Effector CD4-positive, alpha-beta T cell (primary cell): ENCODE measurements around the gene ZNF610.
A peak's percentile ranks its signal among the peaks of the same experiment; 100 is the strongest.
"Not testable (repeated sequence)": the region's sequence is repeated elsewhere in the genome, so short reads cannot be mapped to it uniquely, and the experiment has no call there.

ENCODE experiments used
- DNase-seq: peaks from one replicate; pipeline ENCODE4 v3.0.0-alpha.2; 2020
- total RNA-seq: gene quantifications from one replicate; lab custom pipeline; 2026; lab: John Stamatoyannopoulos, UW

Gene ZNF610
- 2.3 reads per million, percentile 5 among the genes with 10 or more reads in this experiment for total RNA-seq

DNA sequence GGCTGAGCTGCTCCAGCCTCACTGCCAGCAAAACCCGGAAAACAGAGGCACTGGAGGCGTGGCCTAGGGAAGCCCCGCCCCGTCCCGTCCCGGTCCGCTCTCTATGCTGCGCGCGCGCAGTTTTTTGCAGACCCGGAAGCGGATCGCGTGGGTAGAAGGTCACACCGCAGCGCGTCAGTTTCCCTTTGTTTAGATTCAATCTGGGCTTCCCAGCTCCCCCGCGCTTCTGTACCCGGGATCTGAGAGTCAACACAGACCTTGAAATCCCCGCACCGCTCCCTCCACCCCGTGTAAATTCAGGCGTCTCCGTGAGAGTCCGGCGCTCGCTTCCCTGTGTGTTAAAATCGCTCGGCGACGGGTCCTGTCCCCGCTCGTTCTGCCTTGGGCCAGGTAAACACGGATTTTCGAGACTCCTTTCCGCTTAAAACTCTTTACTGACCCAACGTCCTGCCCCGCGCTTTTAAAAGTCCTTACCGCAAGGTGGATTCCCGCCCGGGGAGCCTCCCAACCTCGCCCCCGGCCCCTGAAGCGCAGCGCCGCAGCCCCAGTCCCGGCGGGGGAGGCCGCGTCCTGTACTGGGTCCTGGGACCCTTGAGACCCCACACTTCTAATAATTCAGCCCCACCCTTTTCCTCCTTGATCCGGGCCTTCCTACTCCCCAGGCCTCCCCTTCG is at the start of gene ZNF610:
TSS of gene ZNF610 (plus strand) at position 127 of the 674 bp plus-strand sequence. CDS start 12,930 bp downstream, outside the sequence.
- DNase-seq: peak; percentile 68

GRCh38 chr19:52286256-52286655 is 49.8 kb upstream of the ZNF610 start:
- no peak for DNase-seq

DNA sequence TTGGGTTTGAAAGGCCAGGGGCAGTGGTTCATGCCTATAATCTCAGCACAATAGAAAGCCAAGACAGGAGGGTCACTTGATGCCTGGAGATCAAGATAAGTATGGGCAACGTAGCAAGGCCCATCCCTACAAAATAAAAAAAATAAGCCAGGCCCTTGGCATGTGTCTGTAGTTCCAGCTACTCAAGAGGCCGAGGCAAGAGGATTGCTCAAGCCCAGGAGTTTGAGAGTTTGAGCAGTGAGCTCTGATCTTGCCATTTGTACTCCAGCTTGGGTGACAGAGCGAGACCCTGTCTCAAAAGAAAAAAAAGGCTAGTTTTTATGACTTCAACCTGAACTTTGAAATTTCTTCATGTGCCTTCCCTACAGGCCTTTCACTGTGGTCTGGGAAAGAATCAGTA is 44.3 kb upstream of the ZNF610 start:
- no peak for DNase-seq

DNA sequence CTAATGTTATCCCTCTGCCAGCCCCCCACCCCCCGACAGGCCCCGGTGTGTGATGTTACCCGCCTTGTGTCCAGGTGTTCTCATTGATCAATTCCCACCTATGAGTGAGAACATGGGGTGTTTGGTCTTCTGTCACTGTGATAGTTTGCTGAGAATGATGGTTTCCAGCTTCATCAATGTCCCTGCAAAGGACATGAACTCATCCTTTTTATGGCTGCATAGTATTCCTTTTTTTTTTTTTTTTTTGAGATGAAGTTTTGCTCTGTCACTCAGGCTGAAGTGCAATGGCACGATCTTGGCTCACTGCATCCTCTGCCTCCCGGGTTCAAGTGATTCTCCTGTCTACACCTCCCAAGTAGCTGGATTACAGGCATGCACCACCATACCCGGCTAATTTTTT is 43.1 kb upstream of the ZNF610 start:
- DNase-seq: not testable (repeated sequence)

DNA sequence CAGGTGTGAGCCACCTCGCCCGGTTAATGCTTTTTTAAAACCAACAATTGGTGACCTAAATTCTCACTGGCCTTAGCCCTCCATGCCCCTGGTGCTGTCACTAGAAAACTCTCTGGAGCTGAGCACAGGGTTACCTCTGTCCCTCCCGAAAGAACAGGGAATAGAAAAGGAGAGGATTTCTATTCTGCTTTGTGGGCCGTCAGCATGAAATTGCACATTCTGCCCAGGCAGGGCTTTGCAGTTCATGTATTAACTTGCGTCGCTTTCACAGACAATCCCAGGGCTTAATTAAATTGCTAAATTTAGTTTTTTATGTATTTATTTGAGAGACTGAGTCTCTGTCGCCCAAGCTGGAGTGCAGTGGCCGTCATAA is 39.7 kb upstream of the ZNF610 start:
- no peak for DNase-seq

GRCh38 chr19:52296773-52297600 is 39.1 kb upstream of the ZNF610 start, which contains the start of gene ZNF480:
Gene ZNF480 (plus strand): TSS chr19:52297169. CDS start chr19:52300413, 3,244 bp downstream.
- DNase-seq: peak; percentile 88

GRCh38 chr19:52297601-52298364 is 38.3 kb upstream of the ZNF610 start:
- DNase-seq: no peak

GRCh38 chr19:52307275-52307674 is 28.8 kb upstream of the ZNF610 start:
- no peak for DNase-seq

- no peak for DNase-seq
Observed at GRCh38 chr19:52322429-52322828, 13.6 kb upstream of the ZNF610 start.

GRCh38 chr19:52331757-52332156 is 4.3 kb upstream of the ZNF610 start:
- DNase-seq: no peak

DNA sequence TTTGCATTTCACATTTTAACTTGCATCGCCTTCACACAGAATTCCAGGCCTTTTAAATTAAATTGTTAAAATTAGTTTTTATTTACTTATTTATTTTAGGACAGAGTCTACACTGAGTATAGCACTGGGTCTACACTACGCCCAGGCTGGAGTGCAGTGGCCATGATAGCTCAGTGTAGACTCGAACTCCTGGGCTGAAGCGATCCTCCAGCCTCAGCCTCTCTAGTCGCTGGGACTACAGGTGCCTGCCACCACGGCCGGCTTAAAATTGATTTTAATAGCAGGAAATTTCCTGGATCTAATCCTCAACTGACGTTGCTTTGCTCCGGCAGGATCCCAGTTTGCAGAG is 301 bp upstream of the ZNF610 start:
- DNase-seq: no peak

- no peak for DNase-seq
Observed at GRCh38 chr19:52336791-52337381, 843 bp downstream of the ZNF610 start.

- DNase-seq: not testable (repeated sequence)
Observed at GRCh38 chr19:52339022-52339421, 3.0 kb downstream of the ZNF610 start.

DNA sequence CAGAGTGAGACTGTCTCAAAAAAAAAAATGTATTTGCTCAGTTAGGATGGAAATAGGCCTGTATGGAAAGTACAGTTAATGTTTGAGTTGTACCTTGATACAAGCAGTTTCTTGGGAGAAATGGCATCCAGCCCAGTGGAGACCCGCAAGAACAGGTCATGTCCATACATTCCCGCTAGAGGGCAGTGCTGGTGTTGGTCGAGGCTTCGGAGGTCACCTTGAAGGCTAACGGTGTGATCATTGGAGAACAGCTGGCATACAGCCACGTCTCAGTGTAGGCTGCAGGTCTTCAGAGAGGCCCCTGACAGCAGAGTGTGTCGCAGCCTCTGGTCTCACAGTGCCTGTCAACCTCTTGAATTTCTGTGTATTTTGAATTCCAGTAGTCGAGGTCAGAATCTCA is 7.5 kb downstream of the ZNF610 start:
- peak; percentile 34 for DNase-seq

- DNase-seq: no peak
Observed at GRCh38 chr19:52345162-52345561, 9.1 kb downstream of the ZNF610 start.

DNA sequence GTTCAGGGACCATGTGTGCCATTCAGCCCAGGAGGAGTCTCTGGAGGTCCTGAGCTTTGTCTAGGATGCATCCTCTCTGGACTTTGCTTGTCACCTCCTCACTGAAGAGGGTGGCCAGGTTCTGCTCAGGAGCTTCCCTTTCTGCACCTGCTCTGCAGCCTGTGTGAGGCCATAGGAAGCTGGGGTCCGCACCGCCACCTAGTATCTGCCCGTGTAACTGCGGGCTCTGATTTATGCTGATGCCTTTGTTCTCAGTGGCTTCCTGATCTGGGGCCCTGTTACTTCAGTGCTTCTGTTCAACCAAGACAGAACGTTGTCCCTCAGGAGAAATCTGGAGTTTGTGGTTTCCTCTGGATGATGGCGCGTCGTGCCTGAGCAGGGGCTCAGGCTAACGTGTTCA is 15.5 kb downstream of the ZNF610 start:
- DNase-seq: no peak

DNA sequence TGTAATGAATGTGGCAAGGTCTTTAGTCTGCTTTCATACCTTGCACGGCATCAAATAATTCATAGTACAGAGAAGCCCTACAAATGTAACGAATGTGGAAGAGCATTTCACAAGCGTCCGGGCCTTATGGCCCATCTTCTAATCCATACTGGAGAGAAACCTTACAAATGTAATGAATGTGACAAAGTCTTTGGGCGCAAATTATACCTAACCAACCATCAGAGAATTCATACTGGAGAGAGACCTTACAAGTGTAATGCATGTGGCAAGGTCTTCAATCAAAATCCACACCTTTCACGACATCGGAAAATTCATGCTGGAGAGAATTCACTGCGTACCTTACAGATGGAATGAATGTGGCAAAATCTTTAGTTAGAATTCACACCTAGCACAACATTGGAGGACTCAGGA is 30.4 kb downstream of the ZNF610 start:
- DNase-seq: no peak

- DNase-seq: peak; percentile 82
Observed at GRCh38 chr19:52369559-52370340, 33.7 kb downstream of the ZNF610 start, which contains the start of gene ZNF880. Gene ZNF880 (plus strand): TSS chr19:52369923. CDS start chr19:52369966, 43 bp downstream.

- DNase-seq: no peak
Observed at GRCh38 chr19:52370341-52370710, 34.3 kb downstream of the ZNF610 start.

GRCh38 chr19:52391135-52391534 is 55.1 kb downstream of the ZNF610 start:
- no peak for DNase-seq

GRCh38 chr19:52397310-52398080 is 61.5 kb downstream of the ZNF610 start, which contains the start of gene ZNF528:
Gene ZNF528 (plus strand): TSS chr19:52397849. CDS start chr19:52402014, 4,165 bp downstream.
- DNase-seq: peak; percentile 87
